ENCODE results near the gene SPEF1.
A peak's percentile ranks its signal among the peaks of the same experiment; 100 is the strongest.

The SPEF1 gene

GRCh38 chr20:3787324-3788014, 6.2 kb upstream of the SPEF1 start:
- no peak for DNase-seq (ENCODE audit: low read depth in 2 of 2)

GRCh38 chr20:3786665-3787323, 5.5 kb upstream of the SPEF1 start, which contains the start of gene CENPB:
Gene CENPB (minus strand): TSS chr20:3786740. CDS start chr20:3786483, 257 bp downstream.
- peak; percentile 73 to 87 for DNase-seq (ENCODE audit: low read depth in 2 of 2)

- DNase-seq (ENCODE audit: low read depth in 2 of 2) = no peak
These were observed 4.9 kb upstream of the SPEF1 start for GRCh38 chr20:3786126-3786484.

- DNase-seq (ENCODE audit: low read depth in 2 of 2) = no peak
These were observed 4.2 kb upstream of the SPEF1 start for GRCh38 chr20:3785240-3786125.

GRCh38 chr20:3784863-3785239, 3.6 kb upstream of the SPEF1 start:
- no peak for DNase-seq (ENCODE audit: low read depth in 2 of 2)

- no peak for DNase-seq (ENCODE audit: low read depth in 2 of 2)
These were observed 3.1 kb upstream of the SPEF1 start for GRCh38 chr20:3784216-3784853.

- DNase-seq (ENCODE audit: low read depth in 2 of 2) = no peak
These were observed 2.4 kb upstream of the SPEF1 start for GRCh38 chr20:3783511-3784195.

- no peak for DNase-seq (ENCODE audit: low read depth in 2 of 2)
These were observed 1.8 kb upstream of the SPEF1 start for GRCh38 chr20:3783068-3783489.

GRCh38 chr20:3782597-3782996, 1.3 kb upstream of the SPEF1 start:
- DNase-seq (ENCODE audit: low read depth in 2 of 2) = no peak

GRCh38 chr20:3778976-3779375, 2.3 kb downstream of the SPEF1 start:
- DNase-seq (ENCODE audit: low read depth in 2 of 2) = no peak

- DNase-seq (ENCODE audit: low read depth in 2 of 2) = peak in 1 of 2 experiments; percentile 54
These were observed 3.3 kb downstream of the SPEF1 start for GRCh38 chr20:3777716-3778629.

GRCh38 chr20:3777381-3777715, 3.9 kb downstream of the SPEF1 start:
- DNase-seq (ENCODE audit: low read depth in 2 of 2) = no peak

- DNase-seq (ENCODE audit: low read depth in 2 of 2) = no peak
These were observed 5.7 kb downstream of the SPEF1 start for GRCh38 chr20:3775457-3776108.

GRCh38 chr20:3771552-3772058, 9.6 kb downstream of the SPEF1 start:
- DNase-seq (ENCODE audit: low read depth in 2 of 2) = no peak

GRCh38 chr20:3768342-3769130, 12.7 kb downstream of the SPEF1 start:
- DNase-seq (ENCODE audit: low read depth in 2 of 2) = peak; percentile 58 to 65

- peak; percentile 94 to 97 for DNase-seq (ENCODE audit: low read depth in 2 of 2)
These were observed 13.6 kb downstream of the SPEF1 start, which contains the start of gene ADISSP for GRCh38 chr20:3767427-3768341. Gene ADISSP (minus strand): TSS chr20:3767753. CDS start chr20:3760100, 7,653 bp downstream.

- no peak for DNase-seq (ENCODE audit: low read depth in 2 of 2)
These were observed 14.2 kb downstream of the SPEF1 start for GRCh38 chr20:3767110-3767426.
